GM08714 (cell line): ENCODE measurements around the gene TMEM117.
"Not testable (repeated sequence)": the region's sequence is repeated elsewhere in the genome, so short reads cannot be mapped to it uniquely, and the experiment has no call there.

ENCODE experiments used
- H3K4me3 ChIP-seq: fragments of 200-500 bp; sonication (Bioruptor generic); 2 replicates; pipeline ENCODE4 v1.5.1; 2014; ENCODE audit warnings: mild to moderate bottlenecking, low read length, inconsistent platforms
- ZNF274 ChIP-seq: IDR thresholded peaks from 2 replicates; pipeline ENCODE4 v1.6.1; 2012; ENCODE audit warnings: mild to moderate bottlenecking, low read depth, low read length

TMEM117 gene

DNA sequence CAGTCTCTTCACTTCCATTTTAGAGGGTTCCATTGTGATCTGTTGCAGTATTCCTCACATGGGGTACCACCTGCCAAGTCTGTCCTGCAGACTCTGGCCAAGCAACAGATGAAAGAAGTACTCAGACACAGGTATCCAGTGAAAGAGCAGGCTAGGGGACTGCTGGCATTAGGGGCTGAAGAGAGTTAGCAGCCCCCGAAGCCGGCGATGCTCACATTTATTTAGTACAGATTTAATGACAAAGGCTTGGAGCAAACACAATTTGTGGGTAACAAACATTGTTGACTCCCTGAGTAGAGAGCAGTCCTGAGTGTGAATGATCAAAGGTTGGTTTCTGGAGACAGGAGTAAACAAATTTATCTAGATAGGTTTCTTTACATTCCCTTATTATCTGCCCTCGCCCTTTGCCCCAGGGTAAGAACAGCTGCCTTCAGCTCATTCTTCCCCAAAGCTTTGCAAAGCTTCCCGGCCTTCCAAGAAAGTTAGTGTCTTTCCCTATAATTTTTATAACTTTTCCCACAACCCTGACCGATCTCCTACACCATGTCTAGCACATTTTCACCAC lies 144.8 kb downstream of the TMEM117 start:
- TF ChIP-seq ZNF274, result no peak

DNA sequence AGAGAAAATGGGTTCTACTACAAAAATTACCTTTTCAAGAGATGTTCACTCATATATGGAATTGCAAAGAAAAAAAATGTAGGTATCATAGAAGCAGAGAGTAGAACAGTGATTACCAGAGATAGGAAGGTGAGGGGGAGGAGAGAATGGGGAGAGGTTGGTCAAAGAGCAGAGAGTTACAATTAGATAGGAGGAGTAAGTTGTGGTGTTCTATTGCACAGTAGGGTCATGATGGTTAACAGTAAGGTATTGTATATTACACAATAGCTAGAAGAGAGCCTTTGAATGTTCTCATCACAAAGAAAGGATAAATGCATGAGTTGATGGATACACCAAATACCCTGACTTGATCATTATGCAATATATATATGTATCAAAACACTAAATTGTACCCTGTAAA lies 145.8 kb downstream of the TMEM117 start:
- no peak for TF ChIP-seq ZNF274

More for the DNA sequence above, 144.8 kb downstream of the TMEM117 start:
- H3K4me3 ChIP-seq, result no peak overlapping the region

DNA sequence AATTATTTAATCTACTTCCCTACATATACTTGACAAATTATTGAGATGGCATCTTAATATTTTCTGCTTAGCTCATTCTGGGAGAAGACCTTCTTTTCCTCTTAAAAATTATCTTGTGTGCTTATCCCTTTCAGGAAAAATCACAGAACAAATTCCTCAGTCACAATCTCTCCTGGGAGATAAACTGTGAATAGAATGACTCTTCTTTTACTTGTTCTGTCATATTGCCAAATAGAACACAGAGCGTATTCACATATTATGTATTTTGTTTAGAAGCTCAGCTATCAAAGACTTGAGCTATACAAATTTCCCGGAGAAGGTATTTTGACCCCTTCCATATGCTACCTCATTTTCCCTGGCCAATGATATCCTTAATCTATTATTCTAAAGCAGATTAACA lies 146.7 kb downstream of the TMEM117 start:
- TF ChIP-seq ZNF274, result no peak
- H3K4me3 ChIP-seq, result no peak overlapping the region

More for the DNA sequence above, 145.8 kb downstream of the TMEM117 start:
- no peak overlapping the region for H3K4me3 ChIP-seq

DNA sequence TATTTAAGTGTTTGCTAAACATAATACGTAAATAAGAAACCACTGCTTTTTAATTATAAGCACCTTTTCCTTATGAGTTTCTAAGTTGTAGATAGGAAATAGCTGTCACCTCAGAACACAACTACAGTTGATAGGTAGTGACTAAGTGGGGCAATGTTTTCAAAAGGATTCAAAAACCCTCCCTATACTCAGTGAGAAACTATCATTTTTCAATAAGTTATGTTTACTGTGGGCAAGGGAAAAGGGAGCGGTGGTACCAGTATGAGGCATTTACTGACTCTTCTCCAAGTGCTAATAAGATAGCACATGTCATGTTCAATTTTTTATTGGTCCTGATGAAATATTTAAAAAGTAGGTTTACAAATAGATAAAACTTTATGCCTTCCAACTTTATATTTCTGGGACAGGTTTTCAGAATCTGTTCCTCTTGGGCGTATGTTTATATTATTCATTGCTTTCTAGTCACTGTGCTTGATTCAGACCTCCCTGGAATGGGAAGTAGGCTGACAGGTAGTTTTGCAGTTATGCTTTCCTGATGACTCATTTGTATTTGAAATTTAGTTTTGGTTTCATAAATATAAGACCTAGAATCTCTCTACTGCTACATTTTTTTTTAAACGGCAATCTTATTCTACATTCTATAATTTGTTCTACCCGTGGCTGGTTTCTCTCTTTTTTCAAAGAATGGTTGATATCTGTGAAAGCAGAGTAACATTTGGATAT lies 153.1 kb downstream of the TMEM117 start:
- no peak overlapping the region for H3K4me3 ChIP-seq
- no peak for TF ChIP-seq ZNF274

DNA sequence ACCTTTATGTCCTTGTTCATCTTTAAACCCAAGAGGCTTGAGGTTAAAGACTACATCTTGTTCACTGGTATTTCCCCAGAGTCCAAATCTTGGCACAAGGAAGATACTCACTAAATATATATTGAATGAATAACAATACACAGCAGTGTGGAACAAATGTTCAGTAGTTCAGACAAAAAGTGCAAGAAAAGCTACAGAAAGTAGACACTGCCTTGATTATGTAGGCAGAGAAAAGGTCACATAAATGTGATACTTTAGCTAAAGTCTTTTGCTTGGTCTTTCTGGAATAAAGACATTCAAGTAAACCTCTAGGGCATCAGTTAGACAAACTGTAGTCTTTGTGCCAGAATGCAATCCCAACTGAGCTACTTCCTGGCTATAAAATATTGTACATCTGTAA lies 157.0 kb downstream of the TMEM117 start:
- TF ChIP-seq ZNF274, result no peak
- H3K4me3 ChIP-seq, result no peak overlapping the region

DNA sequence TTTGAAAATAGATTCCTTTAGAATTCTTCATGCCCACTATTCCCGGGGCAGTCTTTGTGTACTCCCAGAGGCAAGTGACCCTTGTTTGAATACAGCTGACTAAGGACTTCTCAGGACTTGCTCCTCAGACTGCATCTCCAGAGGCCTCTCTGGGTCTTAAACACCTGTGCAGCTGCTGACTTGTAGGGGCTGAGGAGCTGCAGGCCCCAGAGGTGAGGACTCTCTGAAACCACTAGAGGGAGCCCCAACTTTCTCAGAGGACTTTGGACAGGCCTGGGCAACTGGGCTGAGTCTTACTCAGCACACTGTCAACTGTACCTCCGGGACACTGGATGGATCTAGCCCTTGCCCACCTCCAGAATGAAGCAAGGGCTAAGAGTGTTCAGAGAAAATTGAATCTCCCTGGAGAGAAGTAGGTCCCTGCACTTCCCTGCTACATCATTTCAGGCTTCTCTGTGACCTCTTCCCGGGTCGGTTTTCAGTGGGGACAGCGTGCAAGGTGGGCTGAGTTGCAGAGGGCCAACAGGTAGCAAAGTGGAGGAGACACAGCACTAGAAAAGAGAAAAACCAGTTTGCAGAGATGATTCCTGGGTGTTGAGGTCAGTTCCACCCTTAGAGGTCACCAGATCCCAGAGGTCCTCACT lies 164.6 kb downstream of the TMEM117 start:
- H3K4me3 ChIP-seq, result no peak overlapping the region
- TF ChIP-seq ZNF274, result no peak

DNA sequence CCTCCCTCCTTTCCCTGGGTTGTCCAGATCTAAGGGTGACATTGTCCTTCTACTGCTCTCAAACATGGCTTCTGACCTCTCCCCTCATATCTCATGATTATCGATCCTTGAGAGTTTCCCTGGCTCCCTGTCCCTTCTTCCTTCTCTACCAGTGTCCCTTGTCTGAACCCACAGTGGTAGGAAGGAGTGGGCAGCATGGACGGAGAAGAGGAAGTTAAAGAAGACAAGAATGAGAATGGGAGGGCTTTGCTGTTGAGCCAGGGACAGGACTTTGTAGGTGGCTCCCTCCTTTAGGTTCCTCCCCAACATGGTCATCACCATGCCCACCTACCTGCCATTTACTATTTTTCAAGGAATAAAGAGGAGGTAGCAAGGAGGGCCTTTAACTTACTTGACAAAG lies 166.7 kb downstream of the TMEM117 start:
- H3K4me3 ChIP-seq, result no peak overlapping the region
- TF ChIP-seq ZNF274, result no peak

DNA sequence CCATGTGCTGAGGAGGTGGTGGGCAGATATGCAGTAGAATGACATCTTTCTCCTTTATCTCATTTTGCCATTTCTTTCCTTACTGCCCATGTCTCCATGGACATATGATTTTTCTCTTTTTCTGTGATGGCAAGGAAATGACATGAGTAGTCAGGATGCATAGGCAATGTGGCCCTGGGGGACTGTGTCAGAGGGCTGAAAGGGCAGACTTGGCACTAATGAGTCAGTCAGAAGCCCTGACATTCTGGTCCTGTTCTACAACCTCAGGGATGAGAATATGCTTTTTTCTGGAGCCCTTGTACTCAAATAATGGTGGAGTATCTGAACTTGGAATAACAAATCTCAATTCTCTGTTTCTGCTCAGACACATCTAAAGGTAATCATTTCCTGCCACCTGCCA lies 167.8 kb downstream of the TMEM117 start:
- H3K4me3 ChIP-seq, result no peak overlapping the region
- no peak for TF ChIP-seq ZNF274

DNA sequence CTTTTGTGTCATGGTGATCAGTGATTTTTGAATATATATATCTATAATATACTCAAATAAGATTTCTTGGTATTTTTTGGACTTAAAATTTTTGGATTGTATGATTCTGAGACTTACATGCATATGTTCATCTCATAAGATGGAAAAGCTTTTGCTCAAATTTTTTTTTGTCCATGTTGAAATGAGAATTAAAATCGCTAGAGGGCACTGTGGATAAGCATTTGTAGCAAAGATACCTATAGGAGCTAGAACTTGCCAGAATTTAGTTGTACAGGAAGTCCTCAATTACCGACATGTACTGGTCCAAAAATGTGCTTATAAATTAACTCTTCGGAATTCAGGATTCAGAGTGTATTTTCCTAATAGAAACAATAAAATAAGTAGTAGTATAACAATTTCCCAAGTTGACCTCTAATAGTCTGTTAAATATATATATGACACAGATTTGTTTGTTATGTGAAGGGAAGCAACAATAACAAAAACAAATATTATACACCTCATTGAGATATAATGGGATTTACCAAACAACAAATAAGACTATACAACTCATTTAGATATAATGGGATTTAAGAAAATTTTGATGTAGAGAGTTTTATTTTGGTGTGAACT lies 179.6 kb downstream of the TMEM117 start:
- H3K4me3 ChIP-seq, result no peak overlapping the region
- no peak for TF ChIP-seq ZNF274

DNA sequence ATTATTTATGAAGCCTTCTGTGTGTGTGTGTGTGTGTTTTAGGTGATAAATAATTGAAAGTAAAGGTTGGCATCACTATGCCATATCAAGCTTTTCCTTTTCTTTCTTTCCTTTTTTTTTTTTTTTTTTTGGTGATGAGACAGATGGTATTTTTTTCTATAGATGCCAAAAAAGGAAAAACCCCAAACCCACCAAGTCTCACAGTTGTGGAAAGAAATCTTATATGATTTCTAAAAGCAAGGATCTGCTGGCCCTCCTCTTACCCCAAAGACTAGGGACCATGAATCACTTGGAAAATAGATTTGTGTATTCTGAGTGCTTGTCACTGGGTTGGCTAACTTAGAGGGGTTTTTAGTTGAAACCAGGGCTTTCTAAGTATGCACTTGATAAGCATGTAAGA lies 181.3 kb downstream of the TMEM117 start:
- H3K4me3 ChIP-seq, result no peak overlapping the region
- TF ChIP-seq ZNF274, result no peak

DNA sequence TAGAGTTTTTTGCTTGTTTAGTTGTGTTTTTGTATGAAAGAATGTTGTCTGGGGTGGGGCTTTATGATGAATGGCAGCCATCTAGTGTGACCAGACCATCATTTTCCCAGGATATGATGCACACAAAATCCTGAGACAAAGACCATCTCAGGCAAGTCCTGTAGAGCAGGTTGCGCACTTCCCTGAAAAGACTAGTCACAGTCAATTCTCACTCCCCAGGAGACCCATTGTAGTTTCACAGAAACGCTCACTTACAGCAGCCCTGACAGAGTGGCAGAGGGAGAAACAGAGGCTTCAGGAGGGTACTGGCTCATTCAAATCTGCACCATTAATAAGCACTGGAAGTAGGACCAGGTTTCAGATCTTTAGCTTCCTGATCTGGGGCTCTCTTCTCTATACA lies 183.2 kb downstream of the TMEM117 start:
- no peak for TF ChIP-seq ZNF274
- no peak overlapping the region for H3K4me3 ChIP-seq

DNA sequence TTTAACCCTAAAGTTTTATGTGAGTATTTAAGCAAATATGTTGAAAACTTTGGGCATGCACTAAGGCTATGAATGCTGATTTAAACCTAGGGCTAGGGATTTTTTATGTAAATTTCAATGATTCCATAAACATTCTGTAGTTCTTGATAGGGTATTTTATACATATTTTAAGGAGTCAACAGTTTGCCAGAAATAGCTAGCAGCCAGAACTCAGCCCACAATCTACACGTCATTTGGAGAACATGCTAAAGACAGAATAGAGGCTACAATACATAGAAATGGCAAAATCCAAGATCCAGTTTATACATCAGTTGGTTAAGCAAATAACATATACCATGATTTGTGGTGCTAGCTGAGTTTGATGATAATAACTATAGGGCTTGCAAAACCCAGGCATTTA lies 184.7 kb downstream of the TMEM117 start:
- H3K4me3 ChIP-seq, result no peak overlapping the region
- no peak for TF ChIP-seq ZNF274

DNA sequence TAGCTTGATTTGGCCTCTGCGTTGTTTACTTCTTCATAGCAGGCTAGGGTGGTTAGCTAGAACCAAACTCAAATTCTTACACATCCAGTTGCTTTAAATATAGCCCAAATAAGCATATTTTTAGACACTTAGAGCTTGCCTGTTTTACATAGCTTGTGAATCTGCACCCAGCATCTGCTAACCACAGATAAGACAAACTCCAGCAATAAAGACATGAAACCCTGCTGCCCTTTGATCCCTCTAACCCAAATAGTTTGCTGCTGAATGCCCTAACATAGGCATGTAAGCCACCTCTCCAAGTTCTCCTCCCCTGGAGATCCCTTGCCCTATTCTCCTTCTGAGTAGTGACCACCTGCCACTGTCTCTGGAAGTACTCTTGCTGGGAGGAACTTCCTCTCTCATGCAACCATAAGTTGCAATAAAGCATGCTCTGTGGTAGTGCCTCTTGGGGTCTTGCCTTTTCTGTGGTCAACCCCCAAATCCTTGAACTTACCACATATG lies 185.6 kb downstream of the TMEM117 start:
- TF ChIP-seq ZNF274, result no peak
- no peak overlapping the region for H3K4me3 ChIP-seq

DNA sequence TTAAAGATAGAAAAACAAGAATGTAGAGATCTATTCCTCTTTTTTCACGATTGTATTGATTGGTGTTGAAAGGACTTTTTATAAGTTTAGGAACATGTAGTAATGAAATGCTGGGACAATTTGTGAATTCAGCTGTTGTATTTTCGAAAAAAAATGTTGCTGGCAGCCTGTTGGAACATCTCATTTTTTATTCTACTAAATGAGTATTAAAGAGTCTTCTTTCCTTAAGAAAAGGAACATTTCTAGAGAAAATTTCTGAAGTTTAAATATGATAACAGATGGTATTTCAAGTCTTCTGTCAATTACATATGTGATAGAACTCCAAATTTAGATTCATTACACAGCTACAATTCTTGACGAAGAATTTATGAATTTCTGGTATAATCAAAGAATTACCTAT lies 189.6 kb downstream of the TMEM117 start:
- H3K4me3 ChIP-seq, result no peak overlapping the region
- no peak for TF ChIP-seq ZNF274

DNA sequence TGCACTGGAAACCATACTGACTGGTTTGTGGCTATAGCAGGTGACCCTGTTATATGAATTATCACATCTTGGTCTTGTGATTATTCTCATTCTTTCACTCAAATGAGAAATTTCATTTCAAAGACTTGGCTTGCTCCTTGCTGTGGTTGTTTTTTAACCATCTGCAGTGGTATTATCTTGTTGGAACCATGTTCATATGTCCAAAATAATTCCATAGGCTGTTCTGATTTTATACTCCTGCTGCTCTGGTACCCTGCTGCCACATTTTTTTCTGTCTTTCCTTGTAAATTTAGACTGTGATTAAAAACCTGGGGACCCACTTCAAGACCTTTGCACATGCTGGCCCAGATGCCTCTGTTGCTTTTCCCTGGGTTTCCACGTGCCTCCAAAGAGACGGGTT lies 190.2 kb downstream of the TMEM117 start:
- TF ChIP-seq ZNF274, result no peak

DNA sequence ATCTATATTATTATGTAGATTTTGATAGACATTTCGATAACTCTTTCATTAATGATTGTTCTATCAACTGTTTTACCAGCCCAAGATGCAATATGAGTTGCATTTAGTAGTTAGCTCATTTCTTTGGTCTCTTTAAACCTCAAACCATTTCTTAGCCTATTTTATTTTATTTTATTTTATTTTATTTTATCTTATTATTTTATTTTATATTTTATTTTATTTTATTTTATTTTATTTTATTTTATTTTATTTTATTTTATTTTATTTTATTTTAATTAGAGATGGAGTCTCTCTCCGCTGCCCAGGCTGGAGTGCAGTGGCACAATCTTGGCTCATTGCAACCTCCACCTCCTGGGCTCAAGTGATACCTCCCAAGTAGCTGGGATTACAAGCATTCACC lies 191.0 kb downstream of the TMEM117 start:
- H3K4me3 ChIP-seq, result not testable (repeated sequence)

More for the DNA sequence above, 190.2 kb downstream of the TMEM117 start:
- no peak overlapping the region for H3K4me3 ChIP-seq
